H1 (cell line): ENCODE results near the gene GLMN. TPM values are rescaled to one million over a fixed set of nuclear protein-coding genes. Genes with fewer than 3 reads are reported as not detected.

Experiments
- CTCF ChIA-PET: fragments of 300-600 bp; sonication (Branson Sonifier 250); formaldehyde crosslinking; loops from one replicate; lab custom pipeline; 2021; ENCODE audit not compliant: partially characterized antibody; lab: Charles Lee
- POLR2A ChIA-PET: fragments of 300-600 bp; sonication (Branson Sonifier 250); formaldehyde crosslinking; loops from one replicate; lab custom pipeline; 2021; ENCODE audit warnings: inconsistent platforms; ENCODE audit not compliant: partially characterized antibody; lab: Charles Lee
- DNase-seq, 2 experiments: peaks; one replicate each; pipeline versions ENCODE4 v3.0.0 to v3.0.0-alpha.2; 2010 to 2022; ENCODE audit warnings: low spot score in 2 of 2, low read depth in 1 of 2, mixed read lengths in 1 of 2
- FAIRE-seq: peaks from 2 replicates; lab custom pipeline; 2011; peaks lifted over from hg19 to GRCh38; lab: Jason Lieb, UNC
- H2AFZ ChIP-seq: 2 replicates; pipeline ENCODE4 v1.8.1; 2012; ENCODE audit warnings: low read length, inconsistent platforms
- H2AK5ac ChIP-seq: 2 replicates; pipeline ENCODE4 v1.6.1; 2013; ENCODE audit warnings: low read depth, low read length
- H2BK120ac ChIP-seq: replicated peaks from 2 replicates; pipeline ENCODE3; 2013; ENCODE audit warnings: low read depth, low read length, inconsistent platforms
- H2BK12ac ChIP-seq: 2 replicates; pipeline ENCODE4 v1.6.1; 2013; ENCODE audit warnings: low read depth, low read length
- H2BK15ac ChIP-seq: 2 replicates; pipeline ENCODE4 v1.6.1; 2013; ENCODE audit warnings: low read length
- H2BK20ac ChIP-seq: 2 replicates; pipeline ENCODE4 v1.6.1; 2013; ENCODE audit warnings: low read length
- H2BK5ac ChIP-seq: 2 replicates; pipeline ENCODE4 v1.6.1; 2013; ENCODE audit warnings: low read depth, low read length
- H3K14ac ChIP-seq: 2 replicates; pipeline ENCODE4 v1.6.1; 2013; ENCODE audit warnings: inconsistent platforms; ENCODE audit not compliant: insufficient read length
- H3K18ac ChIP-seq: 2 replicates; pipeline ENCODE4 v1.6.1; 2013; ENCODE audit warnings: low read length; ENCODE audit errors: extremely low read depth
- H3K23ac ChIP-seq: 2 replicates; pipeline ENCODE4 v1.6.1; 2013; ENCODE audit warnings: inconsistent platforms; ENCODE audit not compliant: insufficient read length
- H3K23me2 ChIP-seq: 2 replicates; pipeline ENCODE4 v1.6.1; 2013; ENCODE audit warnings: low read depth, low read length
- H3K27ac ChIP-seq: 2 replicates; pipeline ENCODE4 v1.6.1; 2011; ENCODE audit warnings: low read depth, low read length, inconsistent platforms
- H3K27me3 ChIP-seq, 4 experiments: replicated peaks in 1 of 4; 1 replicate in 1 of 4; 2 replicates in 3 of 4; pipeline versions ENCODE4 v1.6.1 to v1.8.1; 2011 to 2013; ENCODE audit warnings: low read length in 3 of 4, mild to moderate bottlenecking in 3 of 4, inconsistent platforms in 2 of 4, mixed read lengths in 2 of 4, moderate library complexity in 1 of 4; ENCODE audit not compliant: control insufficient read depth in 3 of 4, insufficient read depth in 3 of 4; ENCODE audit errors: extremely low read depth in 1 of 4
- H3K36me3 ChIP-seq, 4 experiments: 2 replicates each; pipeline versions ENCODE4 v1.6.1 to v1.8.1; 2011 to 2013; ENCODE audit warnings: mild to moderate bottlenecking in 4 of 4, low read length in 3 of 4, moderate library complexity in 2 of 4, control low read depth in 1 of 4, inconsistent platforms in 1 of 4; ENCODE audit not compliant: insufficient read depth in 4 of 4, control insufficient read depth in 2 of 4
- H3K4ac ChIP-seq: replicated peaks from 2 replicates; pipeline ENCODE3; 2013; ENCODE audit warnings: low read length, low read depth, mixed read lengths, inconsistent platforms; ENCODE audit not compliant: insufficient read length
- H3K4me1 ChIP-seq, 4 experiments: replicated peaks in 1 of 4; 1 replicate in 1 of 4; 2 replicates in 3 of 4; pipeline versions ENCODE4 v1.6.1 to v1.8.1; 2011 to 2013; ENCODE audit warnings: low read length in 3 of 4, inconsistent platforms in 2 of 4, mixed read lengths in 1 of 4; ENCODE audit not compliant: insufficient read depth in 4 of 4, control insufficient read depth in 3 of 4
- H3K4me2 ChIP-seq, 2 experiments: 2 replicates each; pipeline versions ENCODE4 v1.6.1 to v1.8.1; 2011 to 2013; ENCODE audit warnings: low read depth in 2 of 2, low read length in 2 of 2, control low read depth in 1 of 2, inconsistent platforms in 1 of 2, mild to moderate bottlenecking in 1 of 2; ENCODE audit not compliant: insufficient read depth in 1 of 2
- H3K4me3 ChIP-seq, 4 experiments: fragments of 200-600, 300-600 bp in 1 of 4; sonication (generic), shearing (Covaris generic), sonication (Bioruptor Twin) in 1 of 4; 2 replicates each; pipeline versions ENCODE4 v1.5.1 to v1.8.1; 2011 to 2016; ENCODE audit warnings: low read length in 4 of 4, low read depth in 3 of 4, control low read depth in 2 of 4, inconsistent platforms in 2 of 4, mild to moderate bottlenecking in 2 of 4, mixed read lengths in 1 of 4, moderate library complexity in 1 of 4; ENCODE audit not compliant: insufficient read depth in 2 of 4; ENCODE audit errors: extremely low read depth in 1 of 4
- H3K56ac ChIP-seq: replicated peaks from 2 replicates; pipeline ENCODE3; 2013; ENCODE audit warnings: low read depth, mild to moderate bottlenecking, mixed read lengths, low read length, inconsistent platforms; ENCODE audit not compliant: insufficient read length
- H3K79me1 ChIP-seq: 2 replicates; pipeline ENCODE4 v1.6.1; 2013; ENCODE audit warnings: low read depth, low read length, control low read depth
- H3K79me2 ChIP-seq, 2 experiments: 2 replicates each; pipeline versions ENCODE4 v1.6.1 to v1.8.1; 2012 to 2013; ENCODE audit warnings: low read length in 2 of 2, mild to moderate bottlenecking in 2 of 2, inconsistent platforms in 1 of 2; ENCODE audit not compliant: insufficient read depth in 2 of 2, control insufficient read depth in 1 of 2
- H3K9ac ChIP-seq, 4 experiments: replicated peaks in 1 of 4; 1 replicate in 1 of 4; 2 replicates in 3 of 4; pipeline versions ENCODE4 v1.6.1 to v1.8.1; 2011 to 2013; ENCODE audit warnings: low read depth in 3 of 4, low read length in 3 of 4, control low read depth in 2 of 4, mild to moderate bottlenecking in 2 of 4, moderate library complexity in 2 of 4, inconsistent platforms in 1 of 4; ENCODE audit errors: extremely low read depth in 1 of 4
- H3K9me3 ChIP-seq, 2 experiments: 2 replicates each; pipeline versions ENCODE4 v1.6.1 to v1.8.1; 2012 to 2013; ENCODE audit warnings: mild to moderate bottlenecking in 2 of 2, moderate library complexity in 2 of 2, control low read depth in 1 of 2, inconsistent platforms in 1 of 2, low read depth in 1 of 2, low read length in 1 of 2, mixed read lengths in 1 of 2; ENCODE audit not compliant: insufficient read depth in 2 of 2
- H4K20me1 ChIP-seq, 2 experiments: replicated peaks in 1 of 2; 2 replicates each; pipeline versions ENCODE3 to v1.8.1; 2011 to 2013; ENCODE audit warnings: inconsistent platforms in 2 of 2, low read length in 2 of 2, mild to moderate bottlenecking in 1 of 2; ENCODE audit not compliant: insufficient read depth in 2 of 2, control insufficient read depth in 1 of 2
- H4K5ac ChIP-seq: 2 replicates; pipeline ENCODE4 v1.6.1; 2013; ENCODE audit warnings: low read length, low read depth, mixed read lengths, inconsistent platforms; ENCODE audit not compliant: insufficient read length
- H4K8ac ChIP-seq: 2 replicates; pipeline ENCODE4 v1.8.0; 2013; ENCODE audit warnings: mild to moderate bottlenecking, moderate library complexity, low read length, inconsistent platforms; ENCODE audit not compliant: insufficient read depth; ENCODE audit errors: extremely low read depth
- H4K91ac ChIP-seq: replicated peaks from 2 replicates; pipeline ENCODE3; 2013; ENCODE audit warnings: low read length, mixed read lengths, inconsistent platforms; ENCODE audit not compliant: insufficient read length
- KDM5A ChIP-seq: fragments of 200-600 bp; IDR thresholded peaks from 2 replicates; pipeline ENCODE4 v1.7.1; 2012; ENCODE audit warnings: mild to moderate bottlenecking, low read length, inconsistent platforms, mixed read lengths
- NANOG ChIP-seq: IDR thresholded peaks from 2 replicates; pipeline ENCODE4 v1.6.1; 2011; ENCODE audit warnings: low read length, low read depth, mild to moderate bottlenecking, inconsistent platforms; ENCODE audit not compliant: insufficient read depth, poor library complexity, severe bottlenecking
- RBBP5 ChIP-seq: IDR thresholded peaks from 2 replicates; pipeline ENCODE4 v1.7.1; 2012; ENCODE audit warnings: low read depth, mild to moderate bottlenecking, inconsistent platforms, low read length, moderate library complexity, borderline replicate concordance
- TAF7 ChIP-seq: optimal IDR thresholded peaks from 2 replicates; pipeline ENCODE3; 2011; ENCODE audit warnings: low read depth, mild to moderate bottlenecking, inconsistent platforms, low read length, moderate library complexity, borderline replicate concordance
- WGBS, 2 experiments: shearing (Covaris generic) in 1 of 2; methylation state at CpG; one replicate each; pipeline versions ENCODE4 v1.1.6 to v1.1.7; 2013 to 2015; ENCODE audit warnings: low lambda C conversion rate in 2 of 2, mixed read lengths in 2 of 2, inconsistent platforms in 1 of 2, low coverage in 1 of 2, missing lambda C conversion rate in 1 of 2; ENCODE audit not compliant: insufficient replicate concordance in 2 of 2, insufficient coverage in 1 of 2, insufficient read length in 1 of 2; ENCODE audit errors: extremely low coverage in 1 of 2, missing lambda C conversion rate in 1 of 2; 5-methylcytosine and 5-hydroxymethylcytosine counted together
- long read RNA-seq, 2 experiments: library from RNA in 1 of 2; library from capped mRNA in 1 of 2; stranded (forward); transcript quantifications; one replicate each; pipeline ENCODE4 v2.0.0, GENCODE V29; 2021; ENCODE audit warnings: inconsistent platforms in 1 of 2
- polyA minus RNA-seq, 3 experiments: library from RNA; depleted of rRNA, polyadenylated mRNA; stranded (reverse); fragments of >200 nt; gene quantifications; 1 replicate in 2 of 3; 2 replicates in 1 of 3; pipeline ENCODE4 v1.2.3, GENCODE V29; 2011
- polyA plus RNA-seq, 7 experiments: library from polyadenylated mRNA; depleted of rRNA in 3 of 7; stranded (reverse) in 5 of 7; unstranded in 2 of 7; fragments of >200 nt in 5 of 7; fragments of 200-250 nt in 2 of 7; gene quantifications; 1 replicate in 5 of 7; 2 replicates in 1 of 7; 4 replicates in 1 of 7; pipeline versions ENCODE4 v1.2.1 to v1.2.3, GENCODE V29; 2011 to 2013; ENCODE audit warnings: missing spikeins in 2 of 7, mixed read lengths in 2 of 7
- total RNA-seq: library from RNA; stranded (reverse); fragmentation: NEBNext Ultra II Directional; extraction: Animal tissue kit (Norgen Biotek cat#: 25700); gene quantifications from 2 replicates; pipeline ENCODE4 v1.2.1, GENCODE V29; 2021

GLMN gene, protein sequence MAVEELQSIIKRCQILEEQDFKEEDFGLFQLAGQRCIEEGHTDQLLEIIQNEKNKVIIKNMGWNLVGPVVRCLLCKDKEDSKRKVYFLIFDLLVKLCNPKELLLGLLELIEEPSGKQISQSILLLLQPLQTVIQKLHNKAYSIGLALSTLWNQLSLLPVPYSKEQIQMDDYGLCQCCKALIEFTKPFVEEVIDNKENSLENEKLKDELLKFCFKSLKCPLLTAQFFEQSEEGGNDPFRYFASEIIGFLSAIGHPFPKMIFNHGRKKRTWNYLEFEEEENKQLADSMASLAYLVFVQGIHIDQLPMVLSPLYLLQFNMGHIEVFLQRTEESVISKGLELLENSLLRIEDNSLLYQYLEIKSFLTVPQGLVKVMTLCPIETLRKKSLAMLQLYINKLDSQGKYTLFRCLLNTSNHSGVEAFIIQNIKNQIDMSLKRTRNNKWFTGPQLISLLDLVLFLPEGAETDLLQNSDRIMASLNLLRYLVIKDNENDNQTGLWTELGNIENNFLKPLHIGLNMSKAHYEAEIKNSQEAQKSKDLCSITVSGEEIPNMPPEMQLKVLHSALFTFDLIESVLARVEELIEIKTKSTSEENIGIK
- total RNA-seq (23.8 and 25.0 TPM in 2 replicates), polyA plus RNA-seq (2011; rRNA removed) (2.1 and 5.7 TPM in 2 replicates), polyA minus RNA-seq (2011; rRNA and poly(A)+ RNA removed) (3.6 and 5.3 TPM in 2 replicates)
- polyA plus RNA-seq (2011; cell fraction: cytosol; rRNA removed) = 9.9 TPM
- 2.0 TPM for polyA plus RNA-seq (2011; cell fraction: nucleus; rRNA removed)
- 7.9 to 23.9 TPM (median 9.3 TPM) in 4 replicates for polyA plus RNA-seq (2012, experiment 1 of 2)
- polyA plus RNA-seq (2012, experiment 2 of 2) = 2.9 TPM
- 22.0 TPM for polyA plus RNA-seq (2013, experiment 1 of 2)
- 18.6 TPM for polyA plus RNA-seq (2013, experiment 2 of 2)
- 5.9 TPM for polyA minus RNA-seq (2011; cell fraction: cytosol; rRNA and poly(A)+ RNA removed)
- 14.2 TPM for polyA minus RNA-seq (2011; cell fraction: nucleus; rRNA and poly(A)+ RNA removed)
- long read RNA-seq, experiment 1, transcript GLMN-201 (19 exons, 1,995 nt) = major isoform, 7 of 32 reads
- long read RNA-seq, experiment 1, partial matches to known transcripts = 12 of 32 reads
- long read RNA-seq, experiment 1, other reads (novel, unspliced or antisense) = 11 of 32 reads
- long read RNA-seq, experiment 2, transcript GLMN-201 (19 exons, 1,995 nt) = major isoform, 51 of 80 reads
- long read RNA-seq, experiment 2, partial matches to known transcripts = 4 of 80 reads
- long read RNA-seq, experiment 2, other reads (novel, unspliced or antisense) = 21 of 80 reads

DNA sequence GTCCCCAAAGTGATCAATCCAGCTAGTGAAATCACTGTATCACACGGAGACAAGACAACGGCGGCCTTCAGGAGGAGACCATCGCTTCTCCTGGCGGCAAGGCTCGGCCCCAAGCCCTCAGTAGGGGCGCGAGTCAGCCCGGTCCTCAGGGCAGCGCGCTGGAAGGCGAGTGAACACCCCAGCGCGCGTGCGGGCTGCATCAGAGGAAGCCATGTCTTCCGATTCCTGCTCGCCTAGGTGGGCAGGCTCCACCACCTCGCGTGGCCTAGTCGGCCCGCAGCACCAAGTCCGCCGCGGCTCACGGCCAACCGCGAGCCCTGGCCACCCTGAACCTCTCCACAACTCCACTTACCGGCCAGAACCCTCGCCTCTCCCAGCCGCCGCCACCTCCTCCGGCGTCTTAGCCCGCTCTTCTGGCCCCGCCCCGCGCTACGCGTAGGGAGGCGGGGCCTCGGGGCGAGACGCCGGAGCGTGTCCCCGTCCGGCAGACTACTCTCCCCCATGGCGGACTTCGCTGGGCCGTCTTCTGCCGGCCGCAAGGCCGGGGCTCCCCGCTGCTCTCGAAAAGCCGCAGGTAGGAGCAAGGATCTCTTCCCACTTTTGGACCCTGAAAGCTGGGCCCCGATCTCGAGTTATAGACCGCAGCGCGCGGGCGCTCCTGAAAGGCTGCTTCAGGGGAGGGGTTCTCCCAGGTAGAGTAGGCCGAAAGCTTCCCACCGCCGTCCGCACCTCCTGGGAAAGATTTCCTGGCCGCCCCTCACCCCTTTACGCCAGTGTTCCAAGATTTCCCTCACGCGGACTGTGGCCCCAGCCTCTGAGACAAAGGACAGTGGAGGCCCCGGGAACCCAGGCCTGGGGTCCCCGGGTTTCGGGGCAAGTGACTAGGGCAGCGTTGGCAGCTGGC is at the start of gene GLMN, which contains the start of gene RPAP2:
TSS of gene GLMN (minus strand) at position 415 of the 904 bp plus-strand sequence. CDS start 988 bp downstream, outside the sequence.
TSS of gene RPAP2 (plus strand) at position 487 of the 904 bp plus-strand sequence. CDS start at position 502, 15 bp downstream.
- Histone ChIP-seq H3K36me3 (peaks cover 5 to 48% (median 16%) of the 10 kb centered on the region in 4 experiments; a peak in 6 of 8 replicates), H2AFZ (peak within 1 kb of the TSS; percentile 97; the same call in 1 of the 2 replicates), H3K4me1 (peaks cover 0 to 3% (median 1%) of the 10 kb centered on the region in 4 experiments; a peak in 4 of 7 replicates), H3K4me3 (peak within 1 kb of the TSS; percentile 85 to 96 (median 92)), H3K4ac (peak within 1 kb of the TSS; percentile 69), H3K4me2 (peak within 1 kb of the TSS; percentile 72 to 83), H3K27ac (peak within 1 kb of the TSS; percentile 99), H2BK5ac (peak within 1 kb of the TSS; percentile 99), H3K79me2 (peaks cover 0 to 22% of the 10 kb centered on the region in 2 experiments; a peak in 2 of 4 replicates), H2BK20ac (no peak within 1 kb of the TSS), H3K27me3 (no peaks in the 10 kb centered on the region), H3K9ac (peak within 1 kb of the TSS; percentile 92 to 98 (median 96)), H3K14ac (no peak within 1 kb of the TSS), H3K56ac (peak within 1 kb of the TSS; percentile 97), H4K20me1 (no peaks in the 10 kb centered on the region), H2BK12ac (no peak within 1 kb of the TSS), H2AK5ac (no peak within 1 kb of the TSS), H2BK15ac (no peak within 1 kb of the TSS; the same call in 1 of the 2 replicates), H2BK120ac (peak within 1 kb of the TSS; percentile 94), H4K91ac (peak within 1 kb of the TSS; percentile 99), H4K5ac (peak within 1 kb of the TSS; percentile 81), H3K18ac (peak within 1 kb of the TSS; percentile 98), H3K23ac (no peak within 1 kb of the TSS), H4K8ac (peak within 1 kb of the TSS; percentile 97), H3K9me3 (no peaks in the 10 kb centered on the region), H3K79me1 (no peaks in the 10 kb centered on the region), H3K23me2 (peaks cover 3% of the 10 kb centered on the region; the same call in 1 of the 2 replicates)
- POLR2A ChIA-PET = interaction anchor here (0.6 to 1.5 kb wide), 11 partner anchors 11 to 520 kb away, joined by 3 to 5 read pairs (median 3); no protein-coding TSS in a partner anchor
- 1% methylated on average over 66 of the region's 76 CpGs; no CpG with 5 or more reads in 1 of the 2 experiments for WGBS, 2 experiments
- DNase-seq (peak; percentile 46 to 85), FAIRE-seq (no peak)
- CTCF ChIA-PET = interaction anchor here (0.7 to 0.9 kb wide), 3 partner anchors 19 to 556 kb away, joined by 3 read pairs; no protein-coding TSS in a partner anchor
- no peak; the same call in 1 of the 2 replicates for TF ChIP-seq RBBP5
- no peak for TF ChIP-seq NANOG
- peak; percentile 71 for TF ChIP-seq TAF7
- TF ChIP-seq KDM5A = no peak
